Measurements from ENCODE around the gene PFDN2. TPM values are rescaled to one million over a fixed set of nuclear protein-coding genes. Genes with fewer than 3 reads are reported as not detected.

PFDN2 gene
- total and polyA plus RNA-seq, 2 of the 4 experiments (the other 2 are of a cell fraction): 62.4 to 179 TPM

DNA sequence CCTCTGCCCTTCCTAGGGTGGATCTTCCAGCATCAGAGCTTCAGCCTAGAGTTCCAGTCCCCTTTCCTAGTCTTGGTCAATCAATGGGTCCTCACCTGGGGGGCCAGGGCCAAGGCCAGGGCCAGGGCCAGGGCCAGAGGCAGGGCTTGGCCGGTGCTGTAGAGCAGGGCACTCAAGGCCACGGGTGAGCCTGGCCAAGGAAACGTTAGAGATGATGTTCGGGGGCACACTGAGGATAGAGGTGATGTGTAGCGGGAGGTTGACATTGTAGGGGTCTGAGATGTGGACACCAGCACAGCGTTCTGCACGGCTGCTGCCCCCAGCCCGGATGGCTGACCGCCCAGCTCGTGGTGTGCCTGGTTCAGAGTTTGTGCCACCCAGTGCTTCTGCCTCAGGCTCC is 66.6 kb downstream of the PFDN2 start:
- no peak overlapping the region for H4K91ac ChIP-seq (ENCODE audit: insufficient read depth, low read depth, low read length)
- intact Hi-C loops (cut with micrococcal nuclease) (no loop called here), in situ Hi-C loops (cut with MboI; ENCODE audit: low sequenced_read_pairs) (no loop called here), dilution Hi-C loops (cut with HindIII; ENCODE audit: low sequenced_read_pairs, unreplicated experiment) (no loop called here)
- no peak overlapping the region for H3K18ac ChIP-seq (ENCODE audit: low read depth, low read length)
- H3K23ac ChIP-seq (ENCODE audit: low read depth, low read length): no peak overlapping the region
- no peak for ATAC-seq (ENCODE audit: low read depth)
- BruUV-seq (replicated peaks): no TSS peak
- no peaks in the 10 kb centered on the region for H3K27me3 ChIP-seq (ENCODE audit: control insufficient read depth, insufficient read depth, low read length)
- H3K9me1 ChIP-seq (ENCODE audit: insufficient read depth, low read length): no peaks in the 10 kb centered on the region
- no peak overlapping the region for H2AK9ac ChIP-seq (replicated peaks; ENCODE audit: low read depth, low read length, poor library complexity)
- H3K36me3 ChIP-seq (ENCODE audit: control insufficient read depth, insufficient read depth, low read length): no peaks in the 10 kb centered on the region
- H2BK15ac ChIP-seq (ENCODE audit: low read depth, low read length): no peak overlapping the region
- H3K9me3 ChIP-seq (ENCODE audit: control insufficient read depth, insufficient read depth, low read length): no peaks in the 10 kb centered on the region
- no peaks in the 10 kb centered on the region for H3K4me1 ChIP-seq (ENCODE audit: control insufficient read depth, insufficient read depth, low read length)
- H3K79me1 ChIP-seq (ENCODE audit: low read depth in 1 of 2, low read length in 2 of 2): peaks cover 0 to 2% of the 10 kb centered on the region in 2 experiments; a peak in 1 of 4 replicates
- H3K9ac ChIP-seq (ENCODE audit: low read depth, low read length): no peak overlapping the region
- no peak overlapping the region for H3K4ac ChIP-seq (ENCODE audit: low read depth, low read length)
- H2BK5ac ChIP-seq (ENCODE audit: low read depth, low read length, poor library complexity, severe bottlenecking): no peak overlapping the region
- no peak overlapping the region for H2AK5ac ChIP-seq (ENCODE audit: low read depth, low read length)
- no peak overlapping the region for H2BK20ac ChIP-seq (ENCODE audit: low read depth, low read length)
- no peak overlapping the region for H3K56ac ChIP-seq (ENCODE audit: extremely low read depth, insufficient read depth, low read length)
- H2BK120ac ChIP-seq (ENCODE audit: low read depth, low read length): no peak overlapping the region
- no peaks in the 10 kb centered on the region for H4K20me1 ChIP-seq (ENCODE audit: insufficient read depth, low read length)
- ChIA-PET POLR2A (ENCODE audit: unreplicated experiment) (no interaction called here), CTCF (no interaction called here)
- no peak overlapping the region for H3K4me3 ChIP-seq (ENCODE audit: insufficient read depth, low read depth, low read length)
- no peak overlapping the region for H3K14ac ChIP-seq (replicated peaks; ENCODE audit: low read depth, low read length)
- H4K8ac ChIP-seq (ENCODE audit: low read depth in 2 of 2, low read length in 2 of 2): no peak overlapping the region
- DNase-seq: no peak
- H3K4me2 ChIP-seq (ENCODE audit: low read depth, low read length): no peak overlapping the region
- WGBS, 2 experiments (ENCODE audit: extremely low coverage in 2 of 2, insufficient read length in 1 of 2): 100% methylated on average over 2 of the region's 10 CpGs; no CpG with 5 or more reads in 1 of the 2 experiments
- H4K5ac ChIP-seq (ENCODE audit: low read depth, low read length): no peak overlapping the region
- TF ChIP-seq RFX5 (IDR thresholded peaks at IDR 0.05; ENCODE audit: low read depth, low read length) (no peak), BHLHE40 (IDR thresholded peaks at IDR 0.05; ENCODE audit: low read depth, low read length) (no peak), USF2 (IDR thresholded peaks at IDR 0.05; ENCODE audit: low read depth, low read length) (no peak), NFE2L2 (IDR thresholded peaks at IDR 0.05; ENCODE audit: low read depth, low read length) (no peak), RCOR1 (IDR thresholded peaks at IDR 0.05; ENCODE audit: insufficient replicate concordance, low read length) (no peak), CHD1 (IDR thresholded peaks at IDR 0.05; ENCODE audit: low read depth, low read length) (no peak), RAD21 (IDR thresholded peaks at IDR 0.05; ENCODE audit: low read length) (no peak), CEBPB (IDR thresholded peaks at IDR 0.05; ENCODE audit: low read depth, low read length) (no peak), MAZ (IDR thresholded peaks at IDR 0.05; ENCODE audit: borderline replicate concordance, low read depth, low read length) (no peak), FOS (IDR thresholded peaks at IDR 0.05; ENCODE audit: low read depth, low read length) (no peak)
- no peak overlapping the region for H3K27ac ChIP-seq (ENCODE audit: insufficient read depth, low read length)
- peak overlapping the region; percentile 19 for H2AFZ ChIP-seq (replicated peaks; ENCODE audit: low read length, poor library complexity)

Small RNA genes lying within 50 kb of the gene (microRNA-seq; reads per million reads assigned to microRNA genes)
- not detected for gene RF01225 (ENCODE audit: insufficient read depth, insufficient read length)

Small RNA genes lying within 50 kb of the gene (small RNA-seq; reads per million reads assigned to genes)
- 0 reads per million in 5 experiments for gene RF01225

Other genes starting within 250 kb of the PFDN2 start
- gene ITLN1, start 232.9 kb downstream of the PFDN2 start, total RNA-seq (2012; rRNA removed): not detected in 2 replicates
- gene ITLN1, start 232.9 kb downstream of the PFDN2 start, polyA plus RNA-seq (2012; rRNA removed): not detected in 2 replicates
- gene ITLN2, start 163.2 kb downstream of the PFDN2 start, total RNA-seq (2012; rRNA removed): not detected in 2 replicates
- not detected in 2 replicates for gene ITLN2, start 163.2 kb downstream of the PFDN2 start, polyA plus RNA-seq (2012; rRNA removed)
- gene F11R, start 96.9 kb downstream of the PFDN2 start, total RNA-seq (2012; rRNA removed): 0.83 and 2.2 TPM in 2 replicates
- 0.47 and 0.79 TPM in 2 replicates for gene F11R, start 96.9 kb downstream of the PFDN2 start, polyA plus RNA-seq (2012; rRNA removed)
- not detected in 2 replicates for gene TSTD1, start 79.1 kb downstream of the PFDN2 start, total RNA-seq (2012; rRNA removed)
- gene TSTD1, start 79.1 kb downstream of the PFDN2 start, polyA plus RNA-seq (2012; rRNA removed): 0.21 TPM in 1 of 2 replicates, not detected in the other
- gene USF1, start 72.1 kb downstream of the PFDN2 start, total RNA-seq (2012; rRNA removed): 62.2 and 78.9 TPM in 2 replicates
- 34.6 and 37.1 TPM in 2 replicates for gene USF1, start 72.1 kb downstream of the PFDN2 start, polyA plus RNA-seq (2012; rRNA removed)
- gene ARHGAP30, start 48.1 kb downstream of the PFDN2 start, total RNA-seq (2012; rRNA removed): not detected in 2 replicates
- 0.02 and 0.03 TPM in 2 replicates for gene ARHGAP30, start 48.1 kb downstream of the PFDN2 start, polyA plus RNA-seq (2012; rRNA removed)
- gene NECTIN4, start 28.5 kb downstream of the PFDN2 start, total RNA-seq (2012; rRNA removed): under 0.01 and 0.18 TPM in 2 replicates
- 0.13 and 0.24 TPM in 2 replicates for gene NECTIN4, start 28.5 kb downstream of the PFDN2 start, polyA plus RNA-seq (2012; rRNA removed)
- 0.18 TPM in 1 of 2 replicates, not detected in the other for gene KLHDC9, start 19.7 kb downstream of the PFDN2 start, total RNA-seq (2012; rRNA removed)
- gene KLHDC9, start 19.7 kb downstream of the PFDN2 start, polyA plus RNA-seq (2012; rRNA removed): 0.70 and 1.1 TPM in 2 replicates
- 22.8 TPM in 2 replicates for gene NIT1, start 68 bp upstream of the PFDN2 start, total RNA-seq (2012; rRNA removed)
- gene NIT1, start 68 bp upstream of the PFDN2 start, polyA plus RNA-seq (2012; rRNA removed): 33.2 and 33.6 TPM in 2 replicates
- 35.3 and 47.9 TPM in 2 replicates for gene DEDD, start 14.6 kb upstream of the PFDN2 start, total RNA-seq (2012; rRNA removed)
- gene DEDD, start 14.6 kb upstream of the PFDN2 start, polyA plus RNA-seq (2012; rRNA removed): 40.2 and 47.1 TPM in 2 replicates
- gene UFC1, start 35.9 kb upstream of the PFDN2 start, total RNA-seq (2012; rRNA removed): 134 and 137 TPM in 2 replicates
- gene UFC1, start 35.9 kb upstream of the PFDN2 start, polyA plus RNA-seq (2012; rRNA removed): 113 and 140 TPM in 2 replicates
- gene USP21, start 41.5 kb upstream of the PFDN2 start, total RNA-seq (2012; rRNA removed): 3.3 and 6.3 TPM in 2 replicates
- gene USP21, start 41.5 kb upstream of the PFDN2 start, polyA plus RNA-seq (2012; rRNA removed): 23.8 and 24.7 TPM in 2 replicates
- 6.1 TPM in 2 replicates for gene PPOX, start 48.4 kb upstream of the PFDN2 start, total RNA-seq (2012; rRNA removed)
- gene PPOX, start 48.4 kb upstream of the PFDN2 start, polyA plus RNA-seq (2012; rRNA removed): 14.3 and 14.8 TPM in 2 replicates
- 11.4 and 19.9 TPM in 2 replicates for gene B4GALT3, start 59.5 kb upstream of the PFDN2 start, total RNA-seq (2012; rRNA removed)
- 36.0 and 41.5 TPM in 2 replicates for gene B4GALT3, start 59.5 kb upstream of the PFDN2 start, polyA plus RNA-seq (2012; rRNA removed)
- gene ADAMTS4, start 81.0 kb upstream of the PFDN2 start, total RNA-seq (2012; rRNA removed): 0.28 and 0.72 TPM in 2 replicates
- gene ADAMTS4, start 81.0 kb upstream of the PFDN2 start, polyA plus RNA-seq (2012; rRNA removed): 0.39 and 0.40 TPM in 2 replicates
- gene NDUFS2, start 84.3 kb upstream of the PFDN2 start, total RNA-seq (2012; rRNA removed): 85.5 and 122 TPM in 2 replicates
- gene NDUFS2, start 84.3 kb upstream of the PFDN2 start, polyA plus RNA-seq (2012; rRNA removed): 101 and 103 TPM in 2 replicates
- gene FCER1G, start 97.3 kb upstream of the PFDN2 start, total RNA-seq (2012; rRNA removed): not detected in 2 replicates
- gene FCER1G, start 97.3 kb upstream of the PFDN2 start, polyA plus RNA-seq (2012; rRNA removed): 0.44 and 0.57 TPM in 2 replicates
- gene APOA2, start 105.6 kb upstream of the PFDN2 start, total RNA-seq (2012; rRNA removed): not detected in 2 replicates
- gene APOA2, start 105.6 kb upstream of the PFDN2 start, polyA plus RNA-seq (2012; rRNA removed): not detected in 2 replicates
- 11.4 and 12.5 TPM in 2 replicates for gene TOMM40L, start 108.0 kb upstream of the PFDN2 start, total RNA-seq (2012; rRNA removed)
- gene TOMM40L, start 108.0 kb upstream of the PFDN2 start, polyA plus RNA-seq (2012; rRNA removed): 7.7 and 7.9 TPM in 2 replicates
- not detected in 2 replicates for gene NR1I3, start 120.2 kb upstream of the PFDN2 start, total RNA-seq (2012; rRNA removed)
- not detected in 2 replicates for gene NR1I3, start 120.2 kb upstream of the PFDN2 start, polyA plus RNA-seq (2012; rRNA removed)
- gene PCP4L1, start 140.7 kb upstream of the PFDN2 start, total RNA-seq (2012; rRNA removed): not detected in 2 replicates
- not detected in 2 replicates for gene PCP4L1, start 140.7 kb upstream of the PFDN2 start, polyA plus RNA-seq (2012; rRNA removed)
- gene MPZ, start 191.9 kb upstream of the PFDN2 start, total RNA-seq (2012; rRNA removed): 0.18 and 0.28 TPM in 2 replicates
- gene MPZ, start 191.9 kb upstream of the PFDN2 start, polyA plus RNA-seq (2012; rRNA removed): 0.80 and 0.96 TPM in 2 replicates
- 36.1 and 158 TPM in 2 replicates for gene SDHC, start 196.3 kb upstream of the PFDN2 start, total RNA-seq (2012; rRNA removed)
- 155 and 235 TPM in 2 replicates for gene SDHC, start 196.3 kb upstream of the PFDN2 start, polyA plus RNA-seq (2012; rRNA removed)
- gene CFAP126, start 249.8 kb upstream of the PFDN2 start, total RNA-seq (2012; rRNA removed): not detected in 2 replicates
- gene CFAP126, start 249.8 kb upstream of the PFDN2 start, polyA plus RNA-seq (2012; rRNA removed): not detected in 2 replicates